Esophagus muscularis mucosa (tissue), 4 donors: ENCODE measurements around the gene KRTAP13-4. TPM values are rescaled to one million over a fixed set of nuclear protein-coding genes. Genes with fewer than 3 reads are reported as not detected.

Experiments
- DNase-seq: peaks from one replicate; pipeline ENCODE4 v3.0.0-alpha.2; 2017; ENCODE audit errors: extremely low spot score
- H3K27ac ChIP-seq, 4 donors: fragments of 200-600 bp; sonication (generic); replicated peaks in 1 of 4; 1 replicate in 3 of 4; 2 replicates in 1 of 4; pipeline ENCODE4 v1.5.1; 2016 to 2019; ENCODE audit warnings: mild to moderate bottlenecking in 1 of 4
- H3K27me3 ChIP-seq, 4 donors: fragments of 200-600 bp; sonication (generic); one replicate each; pipeline versions ENCODE4 v1.5.1 to v1.6.0; 2016 to 2019
- H3K36me3 ChIP-seq, 4 donors: fragments of 200-600 bp; sonication (generic); one replicate each; pipeline ENCODE4 v1.5.1; 2016 to 2019
- H3K4me1 ChIP-seq, 4 donors: fragments of 200-600 bp; sonication (generic); one replicate each; pipeline ENCODE4 v1.5.1; 2016 to 2019
- H3K4me3 ChIP-seq, 4 donors: fragments of 200-600 bp; sonication (generic); 1 replicate in 2 of 4; 2 replicates in 2 of 4; pipeline ENCODE4 v1.5.1; 2016 to 2019; ENCODE audit warnings: mild to moderate bottlenecking in 4 of 4, moderate library complexity in 1 of 4
- H3K9me3 ChIP-seq, 4 donors: fragments of 200-600 bp; sonication (generic); 1 replicate in 3 of 4; 2 replicates in 1 of 4; pipeline ENCODE4 v1.5.1; 2016 to 2019
- EP300 ChIP-seq: sonication (generic); formaldehyde crosslinking; IDR thresholded peaks from one replicate; pipeline ENCODE4 v1.6.1; 2017; ENCODE audit warnings: antibody characterized with exemption
- POLR2A ChIP-seq: fragments of 450-650 bp; IDR thresholded peaks from one replicate; pipeline ENCODE4 v1.6.1; 2017; ENCODE audit warnings: antibody characterized with exemption, moderate library complexity, mild to moderate bottlenecking, low read depth
- POLR2AphosphoS5 ChIP-seq, 2 donors: sonication (generic); formaldehyde crosslinking; IDR thresholded peaks; one replicate each; pipeline ENCODE4 v1.6.1; 2017; ENCODE audit warnings: antibody characterized with exemption in 2 of 2
- WGBS: methylation state at CpG from one replicate; pipeline ENCODE4 v1.1.5; 2018; 5-methylcytosine and 5-hydroxymethylcytosine counted together
- intact Hi-C: fragments of 100-400 bp; cut with DNase I; formaldehyde crosslinking; loops from one replicate; pipeline ENCODE4 v1.15.1; 2023
- total RNA-seq, 4 donors: library from RNA; depleted of rRNA; stranded (reverse); fragments of >200 nt; gene quantifications; one replicate each; pipeline versions ENCODE4 v1.1.0 to v1.2.1, GENCODE V29; 2016
- TF ChIP-seq, protein P1 (sequence below), 3 experiments: fragments of 200-600 bp in 2 of 3; fragments of 450-650 bp in 1 of 3; sonication (generic) in 2 of 3; IDR thresholded peaks; one replicate each; pipeline ENCODE4 v1.5.1; 2017 to 2019; ENCODE audit warnings: antibody characterized with exemption in 3 of 3, mild to moderate bottlenecking in 2 of 3, moderate library complexity in 1 of 3

KRTAP13-4 gene
- total RNA-seq, 4 donors from 2014 or later, result not detected

- intact Hi-C loops, result no loop called here
- H3K36me3 ChIP-seq, result no peaks in the 10 kb centered on the region
- 27% methylated on average over 4 of the region's 4 CpGs for WGBS
- DNase-seq, result no peak
- H3K4me1 ChIP-seq, result no peaks in the 10 kb centered on the region
- TF ChIP-seq, protein P1, sequence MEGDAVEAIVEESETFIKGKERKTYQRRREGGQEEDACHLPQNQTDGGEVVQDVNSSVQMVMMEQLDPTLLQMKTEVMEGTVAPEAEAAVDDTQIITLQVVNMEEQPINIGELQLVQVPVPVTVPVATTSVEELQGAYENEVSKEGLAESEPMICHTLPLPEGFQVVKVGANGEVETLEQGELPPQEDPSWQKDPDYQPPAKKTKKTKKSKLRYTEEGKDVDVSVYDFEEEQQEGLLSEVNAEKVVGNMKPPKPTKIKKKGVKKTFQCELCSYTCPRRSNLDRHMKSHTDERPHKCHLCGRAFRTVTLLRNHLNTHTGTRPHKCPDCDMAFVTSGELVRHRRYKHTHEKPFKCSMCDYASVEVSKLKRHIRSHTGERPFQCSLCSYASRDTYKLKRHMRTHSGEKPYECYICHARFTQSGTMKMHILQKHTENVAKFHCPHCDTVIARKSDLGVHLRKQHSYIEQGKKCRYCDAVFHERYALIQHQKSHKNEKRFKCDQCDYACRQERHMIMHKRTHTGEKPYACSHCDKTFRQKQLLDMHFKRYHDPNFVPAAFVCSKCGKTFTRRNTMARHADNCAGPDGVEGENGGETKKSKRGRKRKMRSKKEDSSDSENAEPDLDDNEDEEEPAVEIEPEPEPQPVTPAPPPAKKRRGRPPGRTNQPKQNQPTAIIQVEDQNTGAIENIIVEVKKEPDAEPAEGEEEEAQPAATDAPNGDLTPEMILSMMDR (IDR thresholded peaks at IDR 0.05), result no peak
- TF ChIP-seq POLR2A, result no peak
- TF ChIP-seq EP300, result no peak
- TF ChIP-seq POLR2AphosphoS5 (IDR thresholded peaks at IDR 0.05), result no peak
- H3K27me3 ChIP-seq, result no peaks in the 10 kb centered on the region
- H3K4me3 ChIP-seq, result no peak overlapping the region
- no peaks in the 10 kb centered on the region for H3K9me3 ChIP-seq
- no peak overlapping the region for H3K27ac ChIP-seq
Observed at GRCh38 chr21:30447056-30447455, 17.0 kb downstream of the KRTAP13-4 start.

DNA sequence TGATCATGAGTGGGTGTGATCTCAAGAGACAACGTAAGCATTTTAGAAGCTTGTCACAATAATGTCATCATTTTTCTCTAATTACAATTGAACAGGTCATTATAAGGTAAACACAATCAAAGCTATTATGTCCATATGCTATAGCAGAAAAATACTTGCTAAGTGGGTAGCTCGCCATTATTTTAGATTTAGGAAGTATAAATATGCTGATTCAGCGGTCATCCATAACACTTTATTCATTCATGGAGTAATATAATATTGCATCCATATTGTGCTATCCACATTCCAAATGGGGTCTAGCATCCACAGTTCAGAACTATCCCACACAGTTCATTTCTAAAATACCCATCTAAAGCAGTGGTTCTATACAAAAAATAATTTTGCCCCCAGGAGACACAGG, 18.5 kb downstream of the KRTAP13-4 start:
- Histone ChIP-seq H3K9me3 (no peaks in the 10 kb centered on the region), H3K36me3 (no peaks in the 10 kb centered on the region), H3K27me3 (no peaks in the 10 kb centered on the region), H3K27ac (no peak overlapping the region), H3K4me1 (no peaks in the 10 kb centered on the region), H3K4me3 (no peak overlapping the region)
- WGBS, result 85% methylated on average over 3 of the region's 3 CpGs
- no peak for TF ChIP-seq EP300
- no peak for TF ChIP-seq POLR2AphosphoS5 (IDR thresholded peaks at IDR 0.05)
- TF ChIP-seq, protein P1 (IDR thresholded peaks at IDR 0.05), result no peak
- TF ChIP-seq POLR2A, result no peak
- DNase-seq, result no peak
- intact Hi-C loops, result no loop called here

DNA sequence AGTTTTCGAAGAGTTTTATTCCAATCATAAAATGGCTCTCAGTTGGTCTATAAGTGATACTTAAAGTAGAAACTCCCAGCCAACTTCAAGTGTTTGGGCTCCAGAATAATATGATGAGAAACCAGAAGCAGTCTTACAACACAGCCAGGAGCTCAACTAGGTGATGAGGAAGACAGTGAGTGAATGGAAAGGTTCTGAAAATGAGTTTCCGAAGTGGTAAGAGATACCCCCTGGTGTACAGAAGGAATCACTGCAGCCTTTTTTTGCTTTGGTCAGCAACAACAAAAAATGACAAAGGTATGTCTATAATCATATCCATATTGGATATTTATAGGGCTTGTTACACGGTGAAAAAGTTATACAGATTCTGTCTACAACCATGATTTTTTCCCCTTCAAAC, 33.7 kb downstream of the KRTAP13-4 start:
- no peak overlapping the region for H3K27ac ChIP-seq
- no peaks in the 10 kb centered on the region for H3K36me3 ChIP-seq
- no peak for DNase-seq
- 63% methylated on average over 3 of the region's 3 CpGs for WGBS
- H3K4me3 ChIP-seq, result no peak overlapping the region
- H3K4me1 ChIP-seq, result no peaks in the 10 kb centered on the region
- no peaks in the 10 kb centered on the region for H3K27me3 ChIP-seq
- no peaks in the 10 kb centered on the region for H3K9me3 ChIP-seq
- intact Hi-C loops, result no loop called here
- TF ChIP-seq EP300 (no peak), POLR2A (no peak), POLR2AphosphoS5 (IDR thresholded peaks at IDR 0.05) (no peak)
- TF ChIP-seq, protein P1 (IDR thresholded peaks at IDR 0.05), result no peak

DNA sequence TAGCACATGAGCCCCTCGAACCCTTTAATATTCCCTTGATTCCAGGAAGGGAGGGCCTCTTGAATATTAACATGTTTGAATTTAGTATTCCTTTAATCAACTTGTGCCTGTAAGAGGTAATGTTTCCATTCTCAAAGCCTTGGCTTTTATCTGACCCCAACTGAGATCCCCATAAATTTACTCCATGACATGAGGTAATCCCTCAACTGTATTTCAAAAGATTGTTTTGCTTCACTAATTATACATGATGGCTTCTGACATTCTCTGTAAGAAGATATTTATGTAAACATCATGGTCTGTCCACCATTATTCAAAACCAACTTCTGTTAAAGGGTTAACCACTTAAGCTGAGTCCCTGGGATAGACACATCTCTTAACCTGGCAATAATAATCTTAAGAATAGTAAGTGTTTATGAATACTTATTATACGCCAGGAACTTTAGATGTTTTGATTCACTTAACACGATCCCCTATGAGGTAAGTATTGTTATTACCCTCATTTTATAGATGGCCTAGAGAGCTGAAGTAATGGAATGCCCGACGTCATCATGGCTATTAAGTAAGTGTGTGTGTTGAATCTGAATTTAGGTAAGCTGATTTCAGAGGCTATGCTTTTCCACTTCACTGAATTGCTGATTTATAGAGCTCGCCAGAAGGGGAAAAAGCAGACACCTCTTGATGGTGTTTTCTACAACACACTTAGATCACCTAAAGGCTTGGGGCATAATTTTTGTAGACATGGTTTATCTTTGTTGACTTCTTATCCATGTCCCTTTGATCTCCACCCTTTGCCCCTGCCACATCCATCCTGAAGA, 39.1 kb downstream of the KRTAP13-4 start:
- no peak for TF ChIP-seq EP300
- no peak for TF ChIP-seq POLR2A
- TF ChIP-seq POLR2AphosphoS5 (IDR thresholded peaks at IDR 0.05), result no peak
- TF ChIP-seq, protein P1 (IDR thresholded peaks at IDR 0.05), result no peak
- H3K9me3 ChIP-seq, result no peaks in the 10 kb centered on the region
- 46% methylated on average over 6 of the region's 6 CpGs for WGBS
- no peak overlapping the region for H3K27ac ChIP-seq
- no peak for DNase-seq
- no peaks in the 10 kb centered on the region for H3K36me3 ChIP-seq
- no peaks in the 10 kb centered on the region for H3K27me3 ChIP-seq
- no peaks in the 10 kb centered on the region for H3K4me1 ChIP-seq
- no peak overlapping the region for H3K4me3 ChIP-seq
- intact Hi-C loops, result no loop called here

DNA sequence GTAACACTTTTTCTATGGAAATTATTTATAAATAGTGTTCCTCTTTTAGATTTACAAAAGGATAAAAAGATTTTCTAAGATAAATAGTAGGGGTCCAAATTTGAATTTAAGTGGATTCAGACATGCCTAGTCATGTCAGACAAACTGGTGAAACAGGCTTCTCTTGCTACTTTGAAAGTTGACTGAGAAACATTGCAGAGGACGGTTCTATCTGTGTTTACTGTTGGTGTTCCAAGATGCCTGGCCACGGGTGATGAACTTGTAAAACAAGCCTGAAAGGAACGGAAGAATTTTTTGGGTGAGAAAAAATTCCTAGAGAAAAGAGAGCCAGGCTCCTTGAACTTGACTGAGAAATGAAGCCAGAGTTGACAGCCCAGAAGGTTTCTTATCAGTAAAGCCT, 48.0 kb downstream of the KRTAP13-4 start:
- peaks cover 0 to 3% (median 0%) of the 10 kb centered on the region in 4 donors for H3K4me1 ChIP-seq
- no peaks in the 10 kb centered on the region for H3K27me3 ChIP-seq
- TF ChIP-seq EP300, result no peak
- TF ChIP-seq, protein P1 (IDR thresholded peaks at IDR 0.05), result no peak
- TF ChIP-seq POLR2A, result no peak
- no peak for TF ChIP-seq POLR2AphosphoS5 (IDR thresholded peaks at IDR 0.05)
- no peak for DNase-seq
- no peaks in the 10 kb centered on the region for H3K9me3 ChIP-seq
- H3K4me3 ChIP-seq, result no peak overlapping the region
- no peak overlapping the region for H3K27ac ChIP-seq
- WGBS, result 40% methylated on average over 3 of the region's 3 CpGs
- intact Hi-C loops, result no loop called here
- no peaks in the 10 kb centered on the region for H3K36me3 ChIP-seq
